ENCODE measurements around the gene ZP4. TPM values are rescaled to one million over a fixed set of nuclear protein-coding genes. Genes with fewer than 3 reads are reported as not detected.

Gene ZP4
- total RNA-seq = not detected in 2 replicates

GRCh38 chr1:237890822-237891221, at the start of gene ZP4:
Gene ZP4 (minus strand): TSS chr1:237890922. CDS start chr1:237890635, 287 bp downstream.
- intact Hi-C loops (cut with micrococcal nuclease) = no loop called here

DNA sequence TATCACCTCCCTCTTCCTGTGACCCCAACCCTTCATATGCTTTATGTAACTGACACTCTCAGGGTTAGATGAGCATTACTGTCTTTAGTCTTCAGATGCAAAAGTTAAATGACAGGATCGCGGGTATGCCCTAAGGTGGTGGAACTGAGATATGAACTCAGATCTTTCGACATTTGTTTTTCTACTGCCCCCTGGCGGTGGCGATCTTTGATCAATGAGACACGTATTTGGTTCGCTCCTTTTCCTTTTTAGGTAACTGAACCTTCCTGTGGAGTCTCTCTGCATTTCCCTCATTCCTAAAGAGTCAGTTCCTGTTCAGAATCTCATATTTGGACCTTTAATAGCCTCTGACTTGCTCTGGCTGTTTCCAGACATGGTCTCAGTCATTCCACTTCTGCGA, 47.8 kb upstream of the ZP4 start:
- intact Hi-C loops (cut with micrococcal nuclease) = no loop called here

DNA sequence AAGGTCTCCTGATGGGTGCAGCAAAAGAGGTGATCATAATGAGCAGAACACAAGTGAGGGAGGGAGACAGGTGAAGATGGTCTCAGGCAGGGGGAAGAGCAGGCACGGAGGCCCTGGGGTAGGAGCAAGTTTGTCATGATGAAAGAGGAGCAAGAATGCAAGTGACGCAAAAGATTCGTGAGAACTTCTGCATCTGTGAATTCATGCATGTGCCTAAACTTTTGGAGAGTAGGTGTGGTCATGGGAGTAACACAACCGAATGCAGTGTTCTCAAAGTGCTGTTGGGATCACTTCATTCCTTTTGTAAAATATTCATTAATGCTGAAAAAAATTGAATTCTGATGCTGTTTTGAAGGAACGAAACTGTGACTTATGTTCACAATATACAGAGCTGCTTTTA, 47.3 kb upstream of the ZP4 start:
- intact Hi-C loops (cut with micrococcal nuclease) = no loop called here

DNA sequence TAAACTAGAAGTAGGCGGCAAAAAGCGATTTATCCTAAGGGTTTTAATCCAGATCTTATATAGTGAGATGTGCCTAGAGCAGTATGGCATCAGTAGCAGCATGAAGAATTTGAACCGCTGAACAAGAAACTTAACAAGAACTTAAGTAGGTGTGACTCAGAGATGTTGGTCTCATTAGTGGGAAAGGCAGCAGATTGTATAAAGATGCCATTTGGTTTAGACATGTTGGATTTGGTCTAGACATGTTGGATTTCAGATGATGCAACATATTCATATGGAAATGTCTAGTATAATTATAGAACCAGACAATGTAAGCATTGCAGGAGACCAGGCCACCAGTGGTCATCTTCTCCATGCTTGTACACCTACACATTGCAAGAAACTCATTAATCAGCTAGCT, 42.1 kb upstream of the ZP4 start:
- intact Hi-C loops (cut with micrococcal nuclease) = no loop called here

DNA sequence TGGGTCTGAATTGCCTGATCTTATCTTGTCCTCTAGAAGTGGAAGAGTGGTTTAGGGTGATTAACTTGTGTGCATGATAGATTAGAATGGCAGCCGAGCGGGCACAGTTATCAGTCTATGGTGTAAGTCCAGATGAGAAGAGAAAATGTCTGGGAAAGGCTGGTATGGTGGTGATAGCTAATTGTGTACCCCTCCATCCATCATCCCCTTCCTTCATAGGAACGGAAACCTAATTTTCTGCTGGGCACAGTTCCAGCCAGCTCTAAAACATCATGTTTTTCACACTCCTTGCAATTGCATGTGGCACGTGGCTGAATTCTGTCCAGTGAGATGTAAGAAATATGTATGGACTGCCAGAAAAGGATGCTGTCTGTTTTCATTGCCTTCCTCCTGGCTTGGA, 40.9 kb upstream of the ZP4 start:
- intact Hi-C loops (cut with micrococcal nuclease) = no loop called here

- intact Hi-C loops (cut with micrococcal nuclease) = no loop called here
Measured at GRCh38 chr1:237927198-237927597, 36.5 kb upstream of the ZP4 start.

DNA sequence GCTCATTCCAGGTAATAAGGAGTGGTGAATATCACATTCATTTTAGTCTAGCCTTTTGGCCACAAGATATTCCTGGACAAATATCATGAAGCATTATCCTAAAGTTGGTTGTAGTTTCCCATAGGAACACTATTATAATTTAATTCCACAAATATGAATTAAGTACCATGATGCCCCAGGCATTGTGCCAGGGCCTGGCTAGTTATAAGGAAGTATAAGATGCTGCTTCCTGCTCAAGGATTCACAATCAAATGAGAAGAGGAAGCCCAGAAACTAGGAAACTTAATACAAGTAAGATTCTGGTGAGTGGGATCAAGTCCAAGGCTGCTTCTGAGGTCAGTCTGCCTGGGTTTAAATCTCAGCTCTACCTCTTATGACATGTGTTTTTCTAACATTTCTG, 30.6 kb upstream of the ZP4 start:
- intact Hi-C loops (cut with micrococcal nuclease) = no loop called here

GRCh38 chr1:237913345-237913744, 22.6 kb upstream of the ZP4 start:
- intact Hi-C loops (cut with micrococcal nuclease) = no loop called here

DNA sequence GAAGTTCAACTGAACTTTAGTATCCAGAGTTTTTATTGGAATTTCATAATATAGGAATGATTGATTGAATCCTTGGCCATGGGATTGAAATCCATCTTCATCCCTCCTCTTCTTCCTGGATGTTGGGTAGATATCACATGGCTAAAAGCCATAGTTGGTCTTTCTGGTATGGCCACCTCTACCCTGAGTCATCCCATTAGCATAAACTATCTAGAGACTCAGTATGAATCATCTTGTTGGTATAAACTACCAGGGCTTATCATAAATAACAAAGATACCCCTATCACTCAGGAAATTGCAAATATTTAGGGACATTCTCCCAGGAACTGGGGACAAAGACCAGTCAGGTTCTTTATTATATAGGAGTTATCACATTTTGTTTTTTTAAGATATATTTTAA, 21.2 kb upstream of the ZP4 start:
- intact Hi-C loops (cut with micrococcal nuclease) = no loop called here

- intact Hi-C loops (cut with micrococcal nuclease) = no loop called here
Measured at GRCh38 chr1:237910834-237911233, 20.1 kb upstream of the ZP4 start.

DNA sequence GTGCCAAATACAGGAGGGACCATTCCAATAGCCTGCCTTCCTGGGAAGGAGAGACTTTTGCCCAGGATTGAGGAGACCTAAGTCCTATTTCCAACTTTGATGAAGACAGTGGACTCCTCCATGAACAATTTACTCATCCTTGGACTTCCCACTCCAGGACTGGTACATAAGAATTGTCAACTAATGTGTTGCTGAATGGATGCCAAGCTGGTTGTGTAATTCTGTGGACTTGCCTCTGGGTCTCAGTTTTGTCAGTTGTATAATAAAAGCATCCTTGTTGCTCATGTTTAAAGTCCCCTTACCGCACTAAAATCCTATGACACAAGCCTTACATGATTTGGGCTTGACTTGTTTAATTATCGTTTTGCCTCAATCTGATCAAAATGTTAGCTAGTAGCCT, 13.2 kb upstream of the ZP4 start:
- intact Hi-C loops (cut with micrococcal nuclease) = no loop called here

- intact Hi-C loops (cut with micrococcal nuclease) = no loop called here
Measured at GRCh38 chr1:237902960-237903743, 12.4 kb upstream of the ZP4 start.

DNA sequence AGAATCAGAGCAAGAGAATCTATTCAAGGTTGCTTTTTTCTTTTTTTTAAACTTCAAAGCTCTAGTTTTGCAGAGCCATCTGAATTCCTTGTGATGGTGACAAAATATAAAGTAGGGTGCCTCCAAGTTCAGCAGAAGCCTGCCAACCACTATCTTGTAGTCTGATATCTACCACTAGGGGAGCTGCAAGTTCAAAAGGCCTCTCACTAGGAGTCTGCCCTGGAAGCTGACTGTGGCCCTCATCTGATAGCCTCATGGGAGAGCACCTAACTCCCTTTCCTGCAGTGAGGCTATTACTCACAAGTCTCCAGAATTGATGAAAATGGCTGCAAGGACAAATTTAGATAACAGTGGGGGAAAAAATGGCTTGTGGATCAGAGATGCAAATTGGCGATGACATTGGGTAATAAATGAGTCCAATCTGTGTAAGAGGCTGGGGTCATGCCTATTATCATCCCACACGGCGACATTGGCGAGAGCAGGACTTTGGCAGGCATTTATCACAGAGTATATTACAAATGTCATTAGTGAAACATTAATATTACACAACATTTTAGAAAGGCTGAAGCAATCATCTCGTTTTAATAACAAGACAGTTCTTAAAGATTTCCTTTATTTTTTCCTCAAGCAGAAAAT, 10.7 kb upstream of the ZP4 start:
- intact Hi-C loops (cut with micrococcal nuclease) = no loop called here

- intact Hi-C loops (cut with micrococcal nuclease) = no loop called here
Measured at GRCh38 chr1:237895630-237896029, 4.9 kb upstream of the ZP4 start.

DNA sequence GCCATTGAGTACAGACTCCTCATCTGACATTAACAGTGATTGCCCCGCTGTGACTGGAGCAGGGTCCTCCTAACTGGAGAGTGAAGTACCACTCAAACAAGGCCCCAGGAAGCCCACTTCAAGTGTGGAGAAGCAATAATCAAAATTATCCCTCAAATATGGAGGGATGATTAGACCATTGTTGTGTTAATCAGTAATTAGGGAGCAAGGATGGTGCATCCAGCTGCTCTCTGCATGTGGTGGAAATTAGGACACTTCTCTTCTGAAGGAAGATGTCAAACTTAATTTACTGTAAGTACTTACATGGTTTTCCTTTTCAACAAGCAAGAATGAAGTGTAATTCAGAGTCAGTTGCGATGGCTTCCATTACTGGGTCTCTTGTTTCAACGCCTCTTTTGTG, 3.4 kb upstream of the ZP4 start:
- intact Hi-C loops (cut with micrococcal nuclease) = no loop called here

DNA sequence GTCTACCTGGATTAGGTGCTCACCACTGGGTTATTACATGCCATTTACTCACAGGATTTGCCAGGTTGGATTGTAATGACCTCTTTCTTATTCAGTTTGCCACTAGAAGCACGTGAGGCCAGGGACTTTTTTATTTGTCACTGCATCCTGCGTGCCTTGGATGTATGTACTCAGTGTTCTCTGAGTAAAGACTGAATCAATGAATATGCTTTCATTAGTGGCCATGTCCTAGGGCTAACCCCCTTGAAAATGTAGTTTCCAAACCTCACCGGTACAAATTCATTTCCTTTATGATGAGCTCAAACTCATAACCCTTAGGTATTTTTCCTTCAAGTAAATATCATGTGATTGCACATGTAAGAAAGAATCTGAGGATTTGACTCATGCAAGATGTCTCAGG, 1.3 kb upstream of the ZP4 start:
- intact Hi-C loops (cut with micrococcal nuclease) = no loop called here

DNA sequence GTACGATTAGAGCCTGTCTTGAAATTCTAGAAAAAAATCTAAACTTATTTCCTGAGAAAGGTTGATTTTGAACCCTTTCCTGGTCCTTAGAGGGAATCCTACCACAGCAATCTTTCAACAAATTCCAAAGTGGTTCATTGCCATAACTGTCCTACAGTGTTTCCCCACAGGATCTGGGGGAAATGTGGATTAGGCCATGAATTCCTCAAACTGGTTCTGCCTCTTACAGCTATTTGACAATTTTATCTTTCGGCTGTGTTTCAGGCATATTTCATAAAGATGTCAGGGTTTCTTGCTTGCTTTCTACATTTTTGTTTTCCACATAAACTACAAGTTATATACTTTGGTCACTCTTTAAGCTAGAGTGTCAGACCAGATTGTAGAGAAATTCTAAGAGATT, 544 bp upstream of the ZP4 start:
- intact Hi-C loops (cut with micrococcal nuclease) = no loop called here

- intact Hi-C loops (cut with micrococcal nuclease) = no loop called here
Measured at GRCh38 chr1:237890416-237890815, 306 bp downstream of the ZP4 start.

DNA sequence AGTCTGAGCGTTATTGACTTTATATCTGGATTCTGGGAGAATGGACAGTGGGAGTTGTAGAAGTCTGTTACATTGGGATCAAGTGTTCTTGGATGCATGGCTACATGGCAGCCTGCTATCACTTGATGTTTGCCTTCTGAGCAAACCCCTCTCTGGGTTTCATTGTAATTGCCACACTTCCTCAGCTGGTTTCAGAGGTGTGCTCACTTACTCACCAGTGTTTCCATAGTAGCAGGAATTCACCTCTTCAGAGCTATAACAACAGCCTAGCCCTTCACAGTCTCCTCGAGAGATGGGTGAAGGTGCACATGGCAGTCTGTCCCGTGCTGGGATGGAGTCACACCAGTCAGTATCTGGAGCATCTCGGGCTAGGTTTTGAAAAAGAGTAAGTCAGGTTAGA, 2.6 kb downstream of the ZP4 start:
- intact Hi-C loops (cut with micrococcal nuclease) = no loop called here

- intact Hi-C loops (cut with micrococcal nuclease) = no loop called here
Measured at GRCh38 chr1:237887542-237887941, 3.2 kb downstream of the ZP4 start.

DNA sequence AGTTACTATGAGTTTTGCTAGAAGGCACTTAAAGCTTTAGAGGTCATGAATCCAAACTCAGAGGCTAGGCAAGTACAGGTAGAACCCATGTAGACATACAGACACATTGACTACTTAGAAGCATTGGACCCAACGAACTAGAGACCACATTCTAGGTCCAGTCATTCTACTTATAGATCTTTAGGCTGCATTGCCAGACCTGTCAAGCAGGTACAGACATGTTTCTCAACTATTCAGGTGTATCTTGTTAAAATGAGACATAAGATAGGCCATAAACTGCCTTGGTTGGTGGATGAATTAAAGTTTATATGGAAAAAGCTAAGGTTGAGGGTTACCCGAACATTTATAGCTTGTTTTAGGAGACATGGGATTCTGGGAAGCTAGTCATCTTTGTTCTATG, 6.5 kb downstream of the ZP4 start:
- intact Hi-C loops (cut with micrococcal nuclease) = no loop called here

- intact Hi-C loops (cut with micrococcal nuclease) = no loop called here
Measured at GRCh38 chr1:237879195-237879594, 11.5 kb downstream of the ZP4 start.

GRCh38 chr1:237878406-237878805, 12.3 kb downstream of the ZP4 start:
- intact Hi-C loops (cut with micrococcal nuclease) = no loop called here
